NCI-H748 (cell line): ENCODE data around the gene CCDC85A.
"Not testable (repeated sequence)": the region's sequence is repeated elsewhere in the genome, so short reads cannot be mapped to it uniquely, and the experiment has no call there.

Experiments
- DNase-seq: peaks from one replicate; lab custom pipeline; 2025; ENCODE audit not compliant: unreplicated experiment; lab: John Stamatoyannopoulos, UW

CCDC85A gene

GRCh38 chr2:56183643-56184499, at the start of gene CCDC85A:
TSS of gene CCDC85A (plus strand) at chr2:56183990. CDS start at chr2:56184625, 635 bp downstream.
- DNase-seq, result peak; percentile 84

- no peak for DNase-seq
These were observed 48.9 kb upstream of the CCDC85A start for GRCh38 chr2:56134861-56135260.

GRCh38 chr2:56142497-56143061, 41.2 kb upstream of the CCDC85A start:
- DNase-seq, result peak; percentile 9

- DNase-seq, result no peak
These were observed 35.9 kb upstream of the CCDC85A start for GRCh38 chr2:56147907-56148306.

GRCh38 chr2:56148825-56149224, 35.0 kb upstream of the CCDC85A start:
- no peak for DNase-seq

GRCh38 chr2:56151841-56152240, 31.9 kb upstream of the CCDC85A start:
- DNase-seq, result no peak

- no peak for DNase-seq
These were observed 28.6 kb upstream of the CCDC85A start for GRCh38 chr2:56155188-56155587.

- DNase-seq, result not testable (repeated sequence)
These were observed 23.9 kb upstream of the CCDC85A start for GRCh38 chr2:56159875-56160274.

- peak; percentile 17 for DNase-seq
These were observed 15.9 kb upstream of the CCDC85A start for GRCh38 chr2:56167616-56168562.

GRCh38 chr2:56169521-56169920, 14.3 kb upstream of the CCDC85A start:
- DNase-seq, result no peak

- DNase-seq, result no peak
These were observed 13.3 kb upstream of the CCDC85A start for GRCh38 chr2:56170504-56170903.

- no peak for DNase-seq
These were observed 12.8 kb upstream of the CCDC85A start for GRCh38 chr2:56170988-56171387.

- DNase-seq, result no peak
These were observed 8.0 kb upstream of the CCDC85A start for GRCh38 chr2:56175779-56176178.

GRCh38 chr2:56177420-56178220, 6.2 kb upstream of the CCDC85A start:
- no peak for DNase-seq

- DNase-seq, result no peak
These were observed 3.9 kb upstream of the CCDC85A start for GRCh38 chr2:56179931-56180330.

GRCh38 chr2:56182420-56182819, 1.4 kb upstream of the CCDC85A start:
- no peak for DNase-seq

GRCh38 chr2:56184500-56185011, 766 bp downstream of the CCDC85A start:
- peak; percentile 66 for DNase-seq

GRCh38 chr2:56185101-56185581, 1.4 kb downstream of the CCDC85A start:
- peak; percentile 19 for DNase-seq

- DNase-seq, result peak; percentile 26
These were observed 1.8 kb downstream of the CCDC85A start for GRCh38 chr2:56185582-56186046.

GRCh38 chr2:56191617-56192016, 7.8 kb downstream of the CCDC85A start:
- peak; percentile 43 for DNase-seq
